GM12878 (cell line): Measurements from ENCODE around the gene HLTF. TPM values are rescaled to one million over a fixed set of nuclear protein-coding genes. Genes with fewer than 3 reads are reported as not detected.

Source experiments
- ATAC-seq: fragments of 200-7000 bp; cut with Tn5 transposase; 3 replicates; pipeline ENCODE4 v1.9.1; 2020; ENCODE audit warnings: mild to moderate bottlenecking, moderate library complexity
- BruUV-seq: library from RNA; stranded (reverse); fragments of 400-500 nt; replicated peaks from 2 replicates; lab custom pipeline; 2021; lab: Mats Ljungman, UMichigan
- CTCF ChIA-PET: fragments of 300-600 bp; sonication (Branson Sonifier 250); formaldehyde crosslinking; extraction: SDS; loops from one replicate; lab custom pipeline; 2021; ENCODE audit warnings: inconsistent platforms; lab: Yijun Ruan, JAX
- POLR2A ChIA-PET: fragments of 350-600 bp; formaldehyde crosslinking; extraction: SDS; loops from one replicate; lab custom pipeline; 2021; ENCODE audit warnings: inconsistent platforms; lab: Charles Lee
- RAD21 ChIA-PET: fragments of 300-600 bp; sonication (Branson Sonifier 250); formaldehyde crosslinking; loops from one replicate; lab custom pipeline; 2023; ENCODE audit warnings: antibody characterized with exemption; ENCODE audit not compliant: unreplicated experiment; lab: Charles Lee
- SMC1A ChIA-PET: fragments of 300-600 bp; sonication (Branson Sonifier 250); formaldehyde crosslinking; loops from one replicate; lab custom pipeline; 2023; ENCODE audit not compliant: unreplicated experiment, uncharacterized antibody; lab: Charles Lee
- DNase-seq: peaks from one replicate; pipeline ENCODE4 v3.0.0-alpha.2; 2011; ENCODE audit warnings: low read depth, low spot score
- FAIRE-seq: peaks from 3 replicates; lab custom pipeline; 2011; peaks lifted over from hg19 to GRCh38; lab: Jason Lieb, UNC
- H2AFZ ChIP-seq: 2 replicates; pipeline ENCODE4 v1.6.0; 2011; ENCODE audit warnings: low read depth, low read length, control low read depth; ENCODE audit not compliant: control insufficient read depth
- H3K27ac ChIP-seq: 2 replicates; pipeline ENCODE4 v1.5.1; 2011; ENCODE audit warnings: control low read depth; ENCODE audit not compliant: control insufficient read depth, insufficient read depth
- H3K27me3 ChIP-seq, 2 experiments: replicated peaks in 1 of 2; 2 replicates each; pipeline versions ENCODE4 v1.6.0 to v1.6.1; 2011; ENCODE audit warnings: low read length in 1 of 2; ENCODE audit not compliant: control insufficient read depth in 2 of 2, insufficient read depth in 2 of 2
- H3K36me3 ChIP-seq, 2 experiments: 2 replicates each; pipeline ENCODE4 v1.5.1; 2011; ENCODE audit warnings: low read length in 1 of 2; ENCODE audit not compliant: control insufficient read depth in 2 of 2, insufficient read depth in 2 of 2
- H3K4me1 ChIP-seq: 2 replicates; pipeline ENCODE4 v1.6.1; 2011; ENCODE audit warnings: mild to moderate bottlenecking, low read length, moderate library complexity, mixed read lengths; ENCODE audit not compliant: control insufficient read depth, insufficient read depth
- H3K4me2 ChIP-seq: 2 replicates; pipeline ENCODE4 v1.6.0; 2011; ENCODE audit warnings: control low read depth; ENCODE audit not compliant: control insufficient read depth, insufficient read depth
- H3K4me3 ChIP-seq: fragments of 200-600 bp; sonication (generic); 2 replicates; pipeline ENCODE4 v1.5.1; 2016
- H3K79me2 ChIP-seq: 2 replicates; pipeline ENCODE4 v1.6.0; 2011; ENCODE audit warnings: low read length; ENCODE audit not compliant: control insufficient read depth, insufficient read depth
- H3K9ac ChIP-seq: 2 replicates; pipeline ENCODE4 v1.8.0; 2011; ENCODE audit warnings: low read length, control low read depth, mixed read lengths; ENCODE audit not compliant: control insufficient read depth, insufficient read depth
- H3K9me3 ChIP-seq: replicated peaks from 3 replicates; pipeline ENCODE4 v1.5.1; 2011; ENCODE audit warnings: mild to moderate bottlenecking, low read length; ENCODE audit not compliant: control insufficient read depth, insufficient read depth
- H4K20me1 ChIP-seq: 2 replicates; pipeline ENCODE4 v1.6.0; 2011; ENCODE audit not compliant: control insufficient read depth, insufficient read depth
- BCL11A ChIP-seq: IDR thresholded peaks from 2 replicates; pipeline ENCODE4 v1.6.1; 2011; ENCODE audit warnings: low read depth, low read length
- CBFB ChIP-seq: IDR thresholded peaks from 2 replicates; pipeline ENCODE4 v1.6.1; 2016; ENCODE audit warnings: antibody characterized with exemption, low read depth
- EGR1 ChIP-seq, 2 experiments: IDR thresholded peaks; 1 replicate in 1 of 2; 2 replicates in 1 of 2; pipeline ENCODE4 v1.6.1; 2011 to 2012; ENCODE audit warnings: low read depth in 2 of 2, low read length in 2 of 2, borderline replicate concordance in 1 of 2, mild to moderate bottlenecking in 1 of 2, moderate library complexity in 1 of 2
- HDAC6 ChIP-seq: fragments of 200-600 bp; sonication (generic); IDR thresholded peaks from one replicate; pipeline ENCODE4 v1.8.0; 2017; ENCODE audit warnings: antibody characterized with exemption; ENCODE audit not compliant: unreplicated experiment
- HSF1 ChIP-seq: fragments of 150-350 bp; IDR thresholded peaks from 2 replicates; pipeline ENCODE4 v1.6.1; 2014; ENCODE audit warnings: mild to moderate bottlenecking, low read depth, low read length
- MTA2 ChIP-seq: fragments of 450-650 bp; IDR thresholded peaks from 2 replicates; pipeline ENCODE4 v1.6.1; 2016; ENCODE audit warnings: low read depth, mild to moderate bottlenecking, moderate library complexity
- PAX8 ChIP-seq: fragments of 450-650 bp; IDR thresholded peaks from 2 replicates; pipeline ENCODE4 v1.6.1; 2017; ENCODE audit warnings: mild to moderate bottlenecking, moderate library complexity
- RAD21 ChIP-seq: IDR thresholded peaks from 2 replicates; pipeline ENCODE4 v1.6.1; 2011; ENCODE audit warnings: mild to moderate bottlenecking, low read depth, low read length, moderate library complexity; ENCODE audit not compliant: insufficient read depth
- RB1 ChIP-seq: fragments of 450-650 bp; formaldehyde crosslinking; IDR thresholded peaks from 2 replicates; pipeline ENCODE4 v1.6.1; 2017; ENCODE audit warnings: mild to moderate bottlenecking, borderline replicate concordance
- SREBF2 ChIP-seq: IDR thresholded peaks from 2 replicates; pipeline ENCODE4 v1.6.1; 2012; ENCODE audit warnings: mild to moderate bottlenecking, low read length
- YBX1 ChIP-seq: fragments of 450-650 bp; IDR thresholded peaks from 2 replicates; pipeline ENCODE4 v1.6.1; 2016; ENCODE audit warnings: antibody characterized with exemption
- WGBS: methylation state at CpG from one replicate; pipeline ENCODE4 v1.1.6; 2016; ENCODE audit warnings: low lambda C conversion rate; ENCODE audit not compliant: insufficient replicate concordance, insufficient coverage; ENCODE audit errors: missing lambda C conversion rate; 5-methylcytosine and 5-hydroxymethylcytosine counted together
- in situ Hi-C: fragments of 300-500 bp; cut with MboI; formaldehyde crosslinking; loops from 9 replicates; pipeline ENCODE4 v1.14.3; 2018; ENCODE audit warnings: mixed read lengths
- intact Hi-C: fragments of 100-400 bp; cut with micrococcal nuclease; formaldehyde crosslinking; loops from one replicate; pipeline ENCODE4 v1.14.2; 2022; ENCODE audit not compliant: unreplicated experiment
- polyA plus RNA-seq, 11 experiments: library from polyadenylated mRNA; depleted of rRNA in 4 of 11; unstranded in 6 of 11; stranded (reverse) in 5 of 11; fragments of >200 nt; fragmentation: Nextera tagmentation in 4 of 11; fragmentation: Illumina TruSeq in 1 of 11; extraction: Ambion mirVana in 4 of 11; extraction: Trizol in 1 of 11; gene quantifications; 1 replicate in 1 of 11; 2 replicates in 10 of 11; pipeline versions ENCODE4 v1.2.1 to v1.2.3, GENCODE V29; 2011 to 2016; ENCODE audit warnings: inconsistent platforms in 2 of 11, missing spikeins in 2 of 11, low read depth in 1 of 11
- total RNA-seq, 4 experiments: library from RNA; depleted of rRNA in 3 of 4; stranded (reverse); fragments of >200 nt in 3 of 4; fragmentation: Illumina TruSeq in 1 of 4; extraction: Trizol in 1 of 4; gene quantifications; 2 replicates each; pipeline versions ENCODE4 v1.2.1 to v1.2.3, GENCODE V29; 2013 to 2021

Gene HLTF
- total and polyA plus RNA-seq, 10 of the 15 experiments (the other 5 are each of a cell fraction or from before 2014, with no cell fraction given): 13.7 to 50.4 (median 31.7) TPM

GRCh38 chr3:149016669-149017541, 69.4 kb downstream of the HLTF start:
- ChIA-PET RAD21 (interaction anchor here (0.6 kb wide), 1 partner anchor 278 kb away, joined by 3 read pairs; no protein-coding TSS in a partner anchor), CTCF (no interaction called here), SMC1A (no interaction called here), POLR2A (no interaction called here)
- intact Hi-C loops: no loop called here
- Histone ChIP-seq H2AFZ (no peak overlapping the region), H3K27me3 (no peaks in the 10 kb centered on the region), H3K36me3 (peaks cover 6 to 11% of the 10 kb centered on the region in 2 experiments), H3K27ac (no peak overlapping the region), H4K20me1 (no peaks in the 10 kb centered on the region), H3K4me1 (no peaks in the 10 kb centered on the region), H3K4me2 (no peak overlapping the region), H3K4me3 (no peak overlapping the region), H3K79me2 (no peaks in the 10 kb centered on the region), H3K9ac (no peak overlapping the region), H3K9me3 (no peaks in the 10 kb centered on the region)
- no TSS peak for BruUV-seq
- FAIRE-seq: no peak
- TF ChIP-seq RB1 (no peak), RAD21 (no peak), HSF1 (no peak), BCL11A (no peak), CBFB (no peak), HDAC6 (no peak), EGR1 (IDR thresholded peaks at IDR 0.05; ENCODE audit: borderline replicate concordance in 1 of 2, low read depth in 2 of 2, low read length in 2 of 2) (no peak), YBX1 (no peak), PAX8 (no peak), SREBF2 (no peak), MTA2 (no peak)
- ATAC-seq: no peak
- DNase-seq: no peak
- WGBS: 97% methylated on average over 9 of the region's 9 CpGs
- in situ Hi-C loops: no loop called here
